HepG2 (cell line): ENCODE measurements around the gene HDDC3. TPM values are rescaled to one million over a fixed set of nuclear protein-coding genes. Genes with fewer than 3 reads are reported as not detected.

Source experiments
- KLF15 ChIP-seq: sonication (generic); formaldehyde crosslinking; IDR thresholded peaks from 2 replicates; pipeline ENCODE4 v1.8.1; 2023; ENCODE audit warnings: borderline replicate concordance, mild to moderate bottlenecking, inconsistent platforms, missing genetic modification reagents, mixed read lengths
- NFATC3 ChIP-seq: sonication (generic); formaldehyde crosslinking; IDR thresholded peaks from 2 replicates; pipeline ENCODE4 v1.5.1; 2020; ENCODE audit warnings: mild to moderate bottlenecking, missing genetic modification reagents
- PREB ChIP-seq: sonication (generic); formaldehyde crosslinking; IDR thresholded peaks from 2 replicates; pipeline ENCODE4 v1.4.0; 2020; ENCODE audit warnings: missing genetic modification reagents
- RARG ChIP-seq: sonication (generic); formaldehyde crosslinking; IDR thresholded peaks from 2 replicates; pipeline ENCODE4 v1.4.0; 2020; ENCODE audit warnings: low read depth, mild to moderate bottlenecking, missing genetic modification reagents
- SNAPC4 ChIP-seq: sonication (generic); formaldehyde crosslinking; IDR thresholded peaks from 2 replicates; pipeline ENCODE4 v1.4.0; 2020; ENCODE audit warnings: mild to moderate bottlenecking, missing genetic modification reagents
- SNRNP70 ChIP-seq: fragments of 200-400 bp; formaldehyde crosslinking; IDR thresholded peaks from 2 replicates; pipeline ENCODE4 v1.6.1; 2017; ENCODE audit warnings: mild to moderate bottlenecking, low read depth, low read length, moderate library complexity
- TBX2 ChIP-seq: sonication (generic); formaldehyde crosslinking; IDR thresholded peaks from 2 replicates; pipeline ENCODE4 v1.5.0; 2020; ENCODE audit warnings: missing genetic modification reagents, mild to moderate bottlenecking, borderline replicate concordance
- TSC22D2 ChIP-seq: sonication (generic); formaldehyde crosslinking; IDR thresholded peaks from 2 replicates; pipeline ENCODE4 v1.5.1; 2020; ENCODE audit warnings: missing genetic modification reagents, mild to moderate bottlenecking, borderline replicate concordance
- WIZ ChIP-seq: sonication (generic); formaldehyde crosslinking; IDR thresholded peaks from 2 replicates; pipeline ENCODE4 v1.5.1; 2020; ENCODE audit warnings: mild to moderate bottlenecking, missing genetic modification reagents
- YEATS4 ChIP-seq: sonication (generic); formaldehyde crosslinking; IDR thresholded peaks from 2 replicates; pipeline ENCODE4 v1.4.0; 2020; ENCODE audit warnings: missing genetic modification reagents, borderline replicate concordance
- ZBTB42 ChIP-seq: sonication (generic); formaldehyde crosslinking; IDR thresholded peaks from 2 replicates; pipeline ENCODE4 v1.5.0; 2020; ENCODE audit warnings: mild to moderate bottlenecking, missing genetic modification reagents
- ZFP82 ChIP-seq: sonication (generic); formaldehyde crosslinking; IDR thresholded peaks from 2 replicates; pipeline ENCODE4 v1.5.1; 2020; ENCODE audit warnings: mild to moderate bottlenecking, missing genetic modification reagents, borderline replicate concordance
- ZNF570 ChIP-seq: sonication (generic); formaldehyde crosslinking; IDR thresholded peaks from 2 replicates; pipeline ENCODE4 v1.4.0; 2020; ENCODE audit warnings: mild to moderate bottlenecking, missing genetic modification reagents, borderline replicate concordance
- ZNF75D ChIP-seq: sonication (generic); formaldehyde crosslinking; IDR thresholded peaks from 2 replicates; pipeline ENCODE4 v1.8.1; 2023; ENCODE audit warnings: missing genetic modification reagents, mild to moderate bottlenecking, borderline replicate concordance
- ZNF841 ChIP-seq: sonication (generic); formaldehyde crosslinking; IDR thresholded peaks from 2 replicates; pipeline ENCODE4 v1.8.1; 2023; ENCODE audit warnings: missing genetic modification reagents, borderline replicate concordance
- polyA plus RNA-seq, 8 experiments: library from polyadenylated mRNA; depleted of rRNA in 3 of 8; stranded (reverse) in 7 of 8; unstranded in 1 of 8; fragments of >200 nt; fragmentation: Illumina TruSeq in 4 of 8; extraction: Trizol in 4 of 8; gene quantifications; 2 replicates each; pipeline versions ENCODE4 v1.2.1 to v1.2.3, GENCODE V29; 2011 to 2016; ENCODE audit warnings: low read depth in 4 of 8, missing spikeins in 1 of 8, mixed read lengths in 1 of 8; ENCODE audit not compliant: insufficient read depth in 1 of 8
- total RNA-seq, 5 experiments: library from RNA; depleted of rRNA; stranded (reverse); fragments of >200 nt; fragmentation: Illumina TruSeq; extraction: Trizol; gene quantifications; 2 replicates each; pipeline ENCODE4 v1.2.3, GENCODE V29; 2016; ENCODE audit warnings: low read depth in 1 of 5
- TF ChIP-seq, protein P1 (sequence below): sonication (generic); formaldehyde crosslinking; IDR thresholded peaks from 2 replicates; pipeline ENCODE4 v1.4.0; 2020; ENCODE audit warnings: missing genetic modification reagents; ENCODE audit errors: not compliant biosample characterization
- TF ChIP-seq, protein P2 (sequence below): sonication (generic); formaldehyde crosslinking; IDR thresholded peaks from 2 replicates; pipeline ENCODE4 v1.4.0; 2020; ENCODE audit warnings: missing genetic modification reagents, borderline replicate concordance
- TF ChIP-seq, protein P3 (sequence below): sonication (generic); formaldehyde crosslinking; IDR thresholded peaks from 2 replicates; pipeline ENCODE4 v1.8.1; 2023; ENCODE audit warnings: mild to moderate bottlenecking, missing genetic modification reagents

HDDC3 gene
- total and polyA plus RNA-seq, 2 of the 13 experiments (the other 11 are each of a cell fraction or from before 2014, with no cell fraction given): 18.7 to 28.3 TPM

DNA sequence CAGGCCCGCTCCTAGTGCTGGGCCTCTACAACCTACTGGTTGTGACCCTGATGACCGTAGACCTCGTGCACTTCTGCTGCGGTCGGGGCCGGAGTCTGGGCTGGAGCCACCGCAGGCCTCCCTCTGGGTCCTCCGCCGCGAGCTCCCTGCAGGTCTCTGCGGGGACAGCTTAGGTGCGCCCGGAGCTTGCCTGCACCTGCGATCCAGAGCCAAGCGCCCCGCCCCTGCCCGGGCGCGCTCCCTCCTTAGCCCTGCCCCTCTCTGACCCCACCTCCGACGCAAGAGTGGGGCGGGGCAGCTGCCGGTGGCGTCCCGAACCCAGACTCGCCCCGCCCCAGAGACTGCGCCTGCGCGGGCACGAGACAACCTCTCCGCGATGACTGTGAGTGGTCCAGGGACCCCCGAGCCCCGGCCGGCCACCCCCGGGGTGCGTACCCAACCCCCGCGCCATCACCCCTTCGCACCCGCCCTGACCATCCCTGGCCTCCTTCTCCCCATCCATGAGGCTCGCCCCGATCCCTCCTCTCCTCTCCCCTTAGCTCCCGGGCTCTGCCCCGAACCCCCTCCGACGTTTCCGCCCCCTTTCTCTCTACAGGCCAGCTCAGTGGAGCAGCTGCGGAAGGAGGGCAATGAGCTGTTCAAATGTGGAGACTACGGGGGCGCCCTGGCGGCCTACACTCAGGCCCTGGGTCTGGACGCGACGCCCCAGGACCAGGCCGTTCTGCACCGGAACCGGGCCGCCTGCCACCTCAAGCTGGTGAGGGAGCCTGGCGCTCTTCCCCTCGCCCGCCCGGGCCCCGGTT, 2.8 kb upstream of the HDDC3 start, which contains the start of gene UNC45A (continued):
- TF ChIP-seq ZNF75D (CRISPR knock-in tag) (no peak), NFATC3 (peak; percentile 84; the same call in 1 of the 2 replicates), ZFP82 (no peak), RARG (no peak), TSC22D2 (CRISPR knock-in tag) (no peak), YEATS4 (CRISPR knock-in tag) (no peak; the same call in 1 of the 2 replicates), ZNF570 (CRISPR knock-in tag) (no peak), TBX2 (CRISPR knock-in tag) (peak; percentile 34; the same call in 1 of the 2 replicates), SNAPC4 (CRISPR knock-in tag) (no peak), SNRNP70 (no peak), ZNF841 (no peak), WIZ (CRISPR knock-in tag) (no peak), PREB (CRISPR knock-in tag) (no peak), KLF15 (CRISPR knock-in tag) (no peak), ZBTB42 (no peak)
- TF ChIP-seq, protein P1, sequence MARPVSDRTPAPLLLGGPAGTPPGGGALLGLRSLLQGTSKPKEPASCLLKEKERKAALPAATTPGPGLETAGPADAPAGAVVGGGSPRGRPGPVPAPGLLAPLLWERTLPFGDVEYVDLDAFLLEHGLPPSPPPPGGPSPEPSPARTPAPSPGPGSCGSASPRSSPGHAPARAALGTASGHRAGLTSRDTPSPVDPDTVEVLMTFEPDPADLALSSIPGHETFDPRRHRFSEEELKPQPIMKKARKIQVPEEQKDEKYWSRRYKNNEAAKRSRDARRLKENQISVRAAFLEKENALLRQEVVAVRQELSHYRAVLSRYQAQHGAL (CRISPR knock-in tag): no peak
- TF ChIP-seq, protein P2, sequence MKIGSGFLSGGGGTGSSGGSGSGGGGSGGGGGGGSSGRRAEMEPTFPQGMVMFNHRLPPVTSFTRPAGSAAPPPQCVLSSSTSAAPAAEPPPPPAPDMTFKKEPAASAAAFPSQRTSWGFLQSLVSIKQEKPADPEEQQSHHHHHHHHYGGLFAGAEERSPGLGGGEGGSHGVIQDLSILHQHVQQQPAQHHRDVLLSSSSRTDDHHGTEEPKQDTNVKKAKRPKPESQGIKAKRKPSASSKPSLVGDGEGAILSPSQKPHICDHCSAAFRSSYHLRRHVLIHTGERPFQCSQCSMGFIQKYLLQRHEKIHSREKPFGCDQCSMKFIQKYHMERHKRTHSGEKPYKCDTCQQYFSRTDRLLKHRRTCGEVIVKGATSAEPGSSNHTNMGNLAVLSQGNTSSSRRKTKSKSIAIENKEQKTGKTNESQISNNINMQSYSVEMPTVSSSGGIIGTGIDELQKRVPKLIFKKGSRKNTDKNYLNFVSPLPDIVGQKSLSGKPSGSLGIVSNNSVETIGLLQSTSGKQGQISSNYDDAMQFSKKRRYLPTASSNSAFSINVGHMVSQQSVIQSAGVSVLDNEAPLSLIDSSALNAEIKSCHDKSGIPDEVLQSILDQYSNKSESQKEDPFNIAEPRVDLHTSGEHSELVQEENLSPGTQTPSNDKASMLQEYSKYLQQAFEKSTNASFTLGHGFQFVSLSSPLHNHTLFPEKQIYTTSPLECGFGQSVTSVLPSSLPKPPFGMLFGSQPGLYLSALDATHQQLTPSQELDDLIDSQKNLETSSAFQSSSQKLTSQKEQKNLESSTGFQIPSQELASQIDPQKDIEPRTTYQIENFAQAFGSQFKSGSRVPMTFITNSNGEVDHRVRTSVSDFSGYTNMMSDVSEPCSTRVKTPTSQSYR (CRISPR knock-in tag): no peak
- TF ChIP-seq, protein P3, sequence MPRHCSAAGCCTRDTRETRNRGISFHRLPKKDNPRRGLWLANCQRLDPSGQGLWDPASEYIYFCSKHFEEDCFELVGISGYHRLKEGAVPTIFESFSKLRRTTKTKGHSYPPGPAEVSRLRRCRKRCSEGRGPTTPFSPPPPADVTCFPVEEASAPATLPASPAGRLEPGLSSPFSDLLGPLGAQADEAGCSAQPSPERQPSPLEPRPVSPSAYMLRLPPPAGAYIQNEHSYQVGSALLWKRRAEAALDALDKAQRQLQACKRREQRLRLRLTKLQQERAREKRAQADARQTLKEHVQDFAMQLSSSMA: no peak
